ENCODE results near the gene KRT86.

- TF ChIP-seq CTCF (IDR thresholded peaks at IDR 0.05; ENCODE audit: low read depth, low read length) = no peak
- TF ChIP-seq EZH2phosphoT487 (IDR thresholded peaks at IDR 0.05; ENCODE audit: low read depth) = no peak
These were observed 32.3 kb downstream of the KRT86 start for GRCh38 chr12:52306731-52307130.

Data from OCI-LY3 (cell line).